ENCODE measurements around the gene KIAA0825.

- TF ChIP-seq, protein P1, sequence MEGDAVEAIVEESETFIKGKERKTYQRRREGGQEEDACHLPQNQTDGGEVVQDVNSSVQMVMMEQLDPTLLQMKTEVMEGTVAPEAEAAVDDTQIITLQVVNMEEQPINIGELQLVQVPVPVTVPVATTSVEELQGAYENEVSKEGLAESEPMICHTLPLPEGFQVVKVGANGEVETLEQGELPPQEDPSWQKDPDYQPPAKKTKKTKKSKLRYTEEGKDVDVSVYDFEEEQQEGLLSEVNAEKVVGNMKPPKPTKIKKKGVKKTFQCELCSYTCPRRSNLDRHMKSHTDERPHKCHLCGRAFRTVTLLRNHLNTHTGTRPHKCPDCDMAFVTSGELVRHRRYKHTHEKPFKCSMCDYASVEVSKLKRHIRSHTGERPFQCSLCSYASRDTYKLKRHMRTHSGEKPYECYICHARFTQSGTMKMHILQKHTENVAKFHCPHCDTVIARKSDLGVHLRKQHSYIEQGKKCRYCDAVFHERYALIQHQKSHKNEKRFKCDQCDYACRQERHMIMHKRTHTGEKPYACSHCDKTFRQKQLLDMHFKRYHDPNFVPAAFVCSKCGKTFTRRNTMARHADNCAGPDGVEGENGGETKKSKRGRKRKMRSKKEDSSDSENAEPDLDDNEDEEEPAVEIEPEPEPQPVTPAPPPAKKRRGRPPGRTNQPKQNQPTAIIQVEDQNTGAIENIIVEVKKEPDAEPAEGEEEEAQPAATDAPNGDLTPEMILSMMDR (IDR thresholded peaks at IDR 0.05; ENCODE audit: control extremely low read depth in 1 of 3, insufficient read depth in 1 of 3, low read depth in 1 of 3, low read length in 3 of 3), result no peak
- TF ChIP-seq TAF1 (IDR thresholded peaks at IDR 0.05; ENCODE audit: low read depth, low read length), result no peak
These were observed 214.9 kb downstream of the KIAA0825 start for GRCh38 chr5:94403483-94403882.
